MM.1S (cell line): Measurements from ENCODE around the gene IMP3.

Experiments used
- DNase-seq: peaks from one replicate; pipeline ENCODE4 v3.0.0-alpha.2; 2015
- H2AFZ ChIP-seq: fragments of 300-600 bp; sonication (generic); 2 replicates; pipeline ENCODE4 v1.6.0; 2016; ENCODE audit warnings: antibody characterized with exemption, low read length
- H3F3A ChIP-seq: fragments of 300-600 bp; sonication (generic); 2 replicates; pipeline ENCODE4 v1.6.1; 2016; ENCODE audit warnings: mild to moderate bottlenecking, antibody characterized with exemption, low read length, moderate library complexity, mixed read lengths; ENCODE audit not compliant: insufficient read depth
- H3K27ac ChIP-seq: fragments of 300-600 bp; sonication (generic); 2 replicates; pipeline ENCODE4 v1.5.1; 2016; ENCODE audit warnings: mild to moderate bottlenecking, low read length
- H3K27me3 ChIP-seq: fragments of 300-600 bp; sonication (generic); replicated peaks from 2 replicates; pipeline ENCODE4 v1.6.0; 2016; ENCODE audit warnings: low read length; ENCODE audit not compliant: insufficient read depth
- H3K36me3 ChIP-seq: fragments of 300-600 bp; sonication (generic); replicated peaks from 2 replicates; pipeline ENCODE4 v1.6.1; 2016; ENCODE audit warnings: mild to moderate bottlenecking, low read length, mixed read lengths; ENCODE audit not compliant: insufficient read depth
- H3K4me1 ChIP-seq: fragments of 300-600 bp; sonication (generic); 2 replicates; pipeline ENCODE4 v1.6.1; 2016; ENCODE audit warnings: low read length, mixed read lengths
- H3K4me2 ChIP-seq: fragments of 300-600 bp; sonication (generic); 2 replicates; pipeline ENCODE4 v1.6.0; 2016; ENCODE audit warnings: low read depth, low read length
- H3K4me3 ChIP-seq: fragments of 300-600 bp; sonication (generic); 2 replicates; pipeline ENCODE4 v1.5.1; 2016; ENCODE audit warnings: low read length, mixed read lengths
- H3K79me2 ChIP-seq: fragments of 300-600 bp; sonication (generic); 2 replicates; pipeline ENCODE4 v1.6.1; 2016; ENCODE audit warnings: mixed run types, low read length, mixed read lengths
- H3K9ac ChIP-seq: fragments of 300-600 bp; sonication (generic); 2 replicates; pipeline ENCODE4 v1.6.1; 2016; ENCODE audit warnings: low read length, mixed read lengths
- H3K9me2 ChIP-seq: fragments of 300-600 bp; sonication (generic); replicated peaks from 2 replicates; pipeline ENCODE4 v1.6.1; 2016; ENCODE audit warnings: mild to moderate bottlenecking, low read length, mixed read lengths; ENCODE audit not compliant: insufficient read depth
- H3K9me3 ChIP-seq: fragments of 300-600 bp; sonication (generic); replicated peaks from 2 replicates; pipeline ENCODE4 v1.6.1; 2016; ENCODE audit warnings: mild to moderate bottlenecking, low read length, mixed read lengths; ENCODE audit not compliant: insufficient read depth
- H4K20me1 ChIP-seq: fragments of 300-600 bp; sonication (generic); 2 replicates; pipeline ENCODE4 v1.6.1; 2016; ENCODE audit warnings: mild to moderate bottlenecking, low read length, moderate library complexity, mixed read lengths; ENCODE audit not compliant: insufficient read depth
- CTCF ChIP-seq: fragments of 300-600 bp; sonication (generic); IDR thresholded peaks from 2 replicates; pipeline ENCODE4 v1.5.1; 2016; ENCODE audit warnings: antibody characterized with exemption, low read length, mixed read lengths
- EZH2 ChIP-seq: fragments of 300-600 bp; sonication (generic); optimal IDR thresholded peaks from 2 replicates; pipeline ENCODE3; 2017; ENCODE audit warnings: low read depth, mild to moderate bottlenecking, antibody characterized with exemption, low read length, mixed read lengths
- EZH2phosphoT487 ChIP-seq: fragments of 300-600 bp; sonication (generic); IDR thresholded peaks from 2 replicates; pipeline ENCODE4 v1.6.1; 2018; ENCODE audit warnings: antibody characterized with exemption, low read length

The IMP3 gene

GRCh38 chr15:75591655-75592364 is 48.2 kb downstream of the IMP3 start:
- H3K4me2 ChIP-seq: no peak overlapping the region
- no peak overlapping the region for H3K4me3 ChIP-seq
- H3K4me1 ChIP-seq: peaks cover 6% of the 10 kb centered on the region; the same call in 1 of the 2 replicates
- DNase-seq: no peak
- no peaks in the 10 kb centered on the region for H3K36me3 ChIP-seq
- H3K79me2 ChIP-seq: no peaks in the 10 kb centered on the region
- no peaks in the 10 kb centered on the region for H3K9me2 ChIP-seq
- H3K9me3 ChIP-seq: no peaks in the 10 kb centered on the region
- TF ChIP-seq CTCF (no peak), EZH2 (no peak), EZH2phosphoT487 (no peak)
- no peak overlapping the region for H3K27ac ChIP-seq
- H3F3A ChIP-seq: no peaks in the 10 kb centered on the region
- H2AFZ ChIP-seq: no peak overlapping the region
- H3K9ac ChIP-seq: no peak overlapping the region
- H4K20me1 ChIP-seq: no peaks in the 10 kb centered on the region
- H3K27me3 ChIP-seq: no peaks in the 10 kb centered on the region

GRCh38 chr15:75590239-75590638 is 49.8 kb downstream of the IMP3 start:
- no peak for DNase-seq
- H3K27me3 ChIP-seq: no peaks in the 10 kb centered on the region
- H3K4me3 ChIP-seq: no peak overlapping the region
- TF ChIP-seq EZH2phosphoT487 (no peak), CTCF (no peak), EZH2 (no peak)
- no peaks in the 10 kb centered on the region for H3K79me2 ChIP-seq
- H3K9me3 ChIP-seq: no peaks in the 10 kb centered on the region
- no peaks in the 10 kb centered on the region for H3K36me3 ChIP-seq
- H3F3A ChIP-seq: no peaks in the 10 kb centered on the region
- H3K9ac ChIP-seq: no peak overlapping the region
- H3K27ac ChIP-seq: no peak overlapping the region
- no peak overlapping the region for H2AFZ ChIP-seq
- H4K20me1 ChIP-seq: no peaks in the 10 kb centered on the region
- H3K4me1 ChIP-seq: peaks cover 6% of the 10 kb centered on the region; the same call in 1 of the 2 replicates
- no peak overlapping the region for H3K4me2 ChIP-seq
- H3K9me2 ChIP-seq: no peaks in the 10 kb centered on the region
